HEK293 (cell line): Measurements from ENCODE around the gene GADD45GIP1.

Source experiments
- INSM2 ChIP-seq: fragments of 450-650 bp; formaldehyde crosslinking; IDR thresholded peaks from 2 replicates; pipeline ENCODE4 v1.5.1; 2016; ENCODE audit warnings: missing biosample characterization, missing genetic modification characterization
- KLF17 ChIP-seq: fragments of 450-650 bp; formaldehyde crosslinking; IDR thresholded peaks from 2 replicates; pipeline ENCODE4 v1.5.1; 2016; ENCODE audit warnings: missing biosample characterization, missing genetic modification characterization
- KLF8 ChIP-seq: fragments of 450-650 bp; formaldehyde crosslinking; IDR thresholded peaks from 2 replicates; pipeline ENCODE4 v1.5.1; 2016; ENCODE audit warnings: missing biosample characterization, missing genetic modification characterization
- KLF9 ChIP-seq: fragments of 450-650 bp; formaldehyde crosslinking; IDR thresholded peaks from 2 replicates; pipeline ENCODE4 v1.5.1; 2016; ENCODE audit warnings: missing biosample characterization, missing genetic modification characterization, low read depth
- PBX3 ChIP-seq: sonication (generic); formaldehyde crosslinking; IDR thresholded peaks from 2 replicates; pipeline ENCODE4 v1.8.1; 2022; ENCODE audit warnings: mild to moderate bottlenecking, moderate library complexity, missing genetic modification reagents
- PRDM4 ChIP-seq: fragments of 450-650 bp; formaldehyde crosslinking; IDR thresholded peaks from 2 replicates; pipeline ENCODE4 v1.5.1; 2017; ENCODE audit warnings: missing biosample characterization, missing genetic modification characterization
- WT1 ChIP-seq: fragments of 450-650 bp; formaldehyde crosslinking; IDR thresholded peaks from 2 replicates; pipeline ENCODE4 v1.5.1; 2016; ENCODE audit warnings: missing biosample characterization, missing genetic modification characterization
- ZBTB10 ChIP-seq: fragments of 450-650 bp; formaldehyde crosslinking; IDR thresholded peaks from 2 replicates; pipeline ENCODE4 v1.5.1; 2016; ENCODE audit warnings: missing biosample characterization, missing genetic modification characterization
- ZBTB44 ChIP-seq: fragments of 450-650 bp; IDR thresholded peaks from 2 replicates; pipeline ENCODE4 v1.5.1; 2018; ENCODE audit warnings: missing biosample characterization, mild to moderate bottlenecking, missing genetic modification characterization
- ZBTB6 ChIP-seq: fragments of 450-650 bp; formaldehyde crosslinking; IDR thresholded peaks from 2 replicates; pipeline ENCODE4 v1.5.1; 2017; ENCODE audit warnings: missing biosample characterization, missing genetic modification characterization
- ZFP69B ChIP-seq: fragments of 450-650 bp; formaldehyde crosslinking; IDR thresholded peaks from 2 replicates; pipeline ENCODE4 v1.5.1; 2016; ENCODE audit warnings: missing biosample characterization, missing genetic modification characterization
- ZNF10 ChIP-seq: fragments of 450-650 bp; formaldehyde crosslinking; IDR thresholded peaks from 2 replicates; pipeline ENCODE4 v1.5.1; 2017; ENCODE audit warnings: missing biosample characterization, missing genetic modification characterization
- ZNF146 ChIP-seq: fragments of 450-650 bp; formaldehyde crosslinking; IDR thresholded peaks from 2 replicates; pipeline ENCODE4 v1.5.1; 2016; ENCODE audit warnings: missing biosample characterization, missing genetic modification characterization
- ZNF155 ChIP-seq: fragments of 450-650 bp; formaldehyde crosslinking; IDR thresholded peaks from 2 replicates; pipeline ENCODE4 v1.5.1; 2016; ENCODE audit warnings: missing biosample characterization, missing genetic modification characterization
- ZNF157 ChIP-seq: fragments of 450-650 bp; formaldehyde crosslinking; IDR thresholded peaks from 2 replicates; pipeline ENCODE4 v1.5.1; 2016; ENCODE audit warnings: missing biosample characterization, missing genetic modification characterization
- ZNF2 ChIP-seq: fragments of 450-650 bp; formaldehyde crosslinking; IDR thresholded peaks from 2 replicates; pipeline ENCODE4 v1.5.1; 2016; ENCODE audit warnings: missing biosample characterization, missing genetic modification characterization
- ZNF221 ChIP-seq: fragments of 450-650 bp; formaldehyde crosslinking; IDR thresholded peaks from 2 replicates; pipeline ENCODE4 v1.5.1; 2017; ENCODE audit warnings: missing biosample characterization, missing genetic modification characterization, borderline replicate concordance
- ZNF350 ChIP-seq: fragments of 450-650 bp; formaldehyde crosslinking; IDR thresholded peaks from 2 replicates; pipeline ENCODE4 v1.5.0; 2017; ENCODE audit warnings: missing biosample characterization, mild to moderate bottlenecking, missing genetic modification characterization
- ZNF366 ChIP-seq: fragments of 450-650 bp; formaldehyde crosslinking; conservative IDR thresholded peaks from 2 replicates; pipeline ENCODE4 v1.5.1; 2016; ENCODE audit warnings: missing biosample characterization, missing genetic modification characterization
- ZNF548 ChIP-seq: fragments of 450-650 bp; formaldehyde crosslinking; IDR thresholded peaks from 2 replicates; pipeline ENCODE4 v1.5.1; 2016; ENCODE audit warnings: missing biosample characterization, missing genetic modification characterization
- ZNF571 ChIP-seq: fragments of 450-650 bp; formaldehyde crosslinking; IDR thresholded peaks from 2 replicates; pipeline ENCODE4 v1.5.0; 2017; ENCODE audit warnings: missing biosample characterization, missing genetic modification characterization
- ZNF600 ChIP-seq: fragments of 450-650 bp; formaldehyde crosslinking; IDR thresholded peaks from 2 replicates; pipeline ENCODE4 v1.5.1; 2016; ENCODE audit warnings: missing biosample characterization, missing genetic modification characterization
- ZNF639 ChIP-seq: fragments of 450-650 bp; formaldehyde crosslinking; IDR thresholded peaks from 2 replicates; pipeline ENCODE4 v1.5.1; 2016; ENCODE audit warnings: missing biosample characterization, missing genetic modification characterization
- ZNF645 ChIP-seq: fragments of 450-650 bp; formaldehyde crosslinking; IDR thresholded peaks from 2 replicates; pipeline ENCODE4; 2016; ENCODE audit warnings: missing biosample characterization, missing genetic modification characterization
- ZSCAN16 ChIP-seq: fragments of 450-650 bp; formaldehyde crosslinking; IDR thresholded peaks from 2 replicates; pipeline ENCODE4 v1.5.1; 2016; ENCODE audit warnings: missing biosample characterization, missing genetic modification characterization

The GADD45GIP1 gene

GRCh38 chr19:12983542-12984142 lies 26.6 kb upstream of the GADD45GIP1 start (continued):
- TF ChIP-seq ZBTB6 (tag by site-specific recombination) (no peak), ZNF548 (tag by site-specific recombination) (no peak), KLF9 (tag by site-specific recombination) (0 out of 2 replicates have a peak, but pooled peaks have one; percentile 47), ZBTB10 (tag by site-specific recombination) (peak; percentile 53; the same call in 1 of the 2 replicates), ZNF157 (tag by site-specific recombination) (no peak), PBX3 (0 out of 2 replicates have a peak, but pooled peaks have one; percentile 71), ZNF155 (tag by site-specific recombination) (no peak), ZNF2 (tag by site-specific recombination) (peak; percentile 65), ZNF350 (tag by site-specific recombination) (no peak), ZNF600 (tag by site-specific recombination) (no peak), ZNF645 (tag by site-specific recombination) (peak; percentile 33; the same call in 1 of the 2 replicates), ZNF10 (tag by site-specific recombination) (peak; percentile 78; the same call in 1 of the 2 replicates), ZNF639 (tag by site-specific recombination) (no peak), ZFP69B (0 out of 2 replicates have a peak, but pooled peaks have one; percentile 4), ZNF571 (no peak), KLF17 (tag by site-specific recombination) (peak; percentile 84), ZBTB44 (tag by site-specific recombination) (no peak), ZNF146 (tag by site-specific recombination) (0 out of 2 replicates have a peak, but pooled peaks have one; percentile 22), ZNF366 (no peak), ZNF221 (no peak), PRDM4 (tag by site-specific recombination) (no peak; the same call in 1 of the 2 replicates), KLF8 (tag by site-specific recombination) (peak; percentile 41; the same call in 1 of the 2 replicates), WT1 (tag by site-specific recombination) (no peak), INSM2 (tag by site-specific recombination) (peak; percentile 48; the same call in 1 of the 2 replicates), ZSCAN16 (no peak)
